GM21786 (cell line): ENCODE results near the gene BGLAP.
"Not testable (repeated sequence)": the region's sequence is repeated elsewhere in the genome, so short reads cannot be mapped to it uniquely, and the experiment has no call there.

Experiments used
- ATAC-seq: cut with Tn5 transposase; IDR thresholded peaks from one replicate; pipeline ENCODE4 v1.9.1; 2021; ENCODE audit not compliant: unreplicated experiment

Gene BGLAP

GRCh38 chr1:156241926-156242325 is at the start of gene BGLAP:
BGLAP (plus strand) TSS chr1:156242184; CDS start chr1:156242232, 48 bp downstream.
- ATAC-seq, result no peak

GRCh38 chr1:156193208-156193487 is 48.8 kb upstream of the BGLAP start:
- ATAC-seq, result no peak

GRCh38 chr1:156193488-156194299 is 48.3 kb upstream of the BGLAP start, which contains the start of gene SLC25A44:
SLC25A44 (plus strand) TSS chr1:156194104; CDS start chr1:156199848, 5,744 bp downstream.
- ATAC-seq, result peak; percentile 91

DNA sequence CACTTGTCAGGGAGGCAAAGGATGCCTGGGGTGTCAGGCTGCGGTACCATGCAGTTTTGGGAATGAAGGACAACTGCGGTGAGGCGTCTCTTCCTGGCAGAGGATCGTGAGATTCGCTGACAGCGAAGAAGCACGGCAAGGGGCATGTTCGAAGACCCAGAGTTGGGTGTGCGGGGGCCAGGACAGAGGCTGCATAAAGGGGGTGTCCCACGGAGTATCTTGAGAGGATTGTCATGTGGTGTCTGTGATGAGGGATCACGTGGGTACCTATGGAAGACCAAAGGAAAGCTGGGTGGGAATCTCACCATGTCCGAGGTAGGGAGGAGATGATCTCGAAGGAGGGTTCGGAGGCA is 47.7 kb upstream of the BGLAP start:
- no peak for ATAC-seq

DNA sequence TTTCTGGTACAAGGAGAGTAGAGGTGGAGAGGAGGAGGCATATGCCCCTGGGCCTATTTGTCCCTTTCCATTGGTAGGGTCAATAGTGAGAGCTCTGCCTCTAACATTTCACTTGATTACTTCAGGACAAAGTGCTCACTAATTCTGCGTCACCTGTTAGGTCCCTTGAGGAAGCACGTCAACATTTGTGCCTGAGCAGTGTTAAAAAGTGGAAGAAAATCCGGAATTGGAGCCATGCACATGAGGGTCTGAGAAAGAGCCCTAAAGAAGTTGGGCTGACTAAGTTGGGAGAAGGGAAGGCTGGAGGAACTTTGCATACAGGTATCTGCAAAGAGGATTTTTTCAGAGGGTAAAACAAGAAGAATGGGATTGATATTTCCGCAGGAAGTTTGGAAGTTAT is 46.1 kb upstream of the BGLAP start:
- ATAC-seq, result no peak

DNA sequence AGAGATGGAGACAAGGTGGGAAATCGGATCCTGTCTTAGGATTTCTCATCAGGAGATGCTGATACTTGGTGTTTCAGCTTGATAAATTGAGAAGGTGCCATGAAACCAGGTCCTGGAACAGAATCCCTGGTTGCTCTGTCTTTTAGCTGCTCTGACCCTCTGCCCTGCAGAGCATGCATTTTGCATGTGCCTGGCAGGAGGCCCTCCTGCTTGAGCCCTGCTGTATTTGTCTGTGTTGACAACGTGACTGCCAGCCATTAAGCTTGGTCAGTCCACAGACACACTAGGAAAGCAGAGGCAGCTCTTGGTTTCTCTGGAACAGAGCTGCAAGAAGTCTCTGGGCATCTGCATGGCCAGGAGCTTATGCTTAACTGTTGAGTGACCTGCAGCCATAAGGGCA is 45.5 kb upstream of the BGLAP start:
- no peak for ATAC-seq

DNA sequence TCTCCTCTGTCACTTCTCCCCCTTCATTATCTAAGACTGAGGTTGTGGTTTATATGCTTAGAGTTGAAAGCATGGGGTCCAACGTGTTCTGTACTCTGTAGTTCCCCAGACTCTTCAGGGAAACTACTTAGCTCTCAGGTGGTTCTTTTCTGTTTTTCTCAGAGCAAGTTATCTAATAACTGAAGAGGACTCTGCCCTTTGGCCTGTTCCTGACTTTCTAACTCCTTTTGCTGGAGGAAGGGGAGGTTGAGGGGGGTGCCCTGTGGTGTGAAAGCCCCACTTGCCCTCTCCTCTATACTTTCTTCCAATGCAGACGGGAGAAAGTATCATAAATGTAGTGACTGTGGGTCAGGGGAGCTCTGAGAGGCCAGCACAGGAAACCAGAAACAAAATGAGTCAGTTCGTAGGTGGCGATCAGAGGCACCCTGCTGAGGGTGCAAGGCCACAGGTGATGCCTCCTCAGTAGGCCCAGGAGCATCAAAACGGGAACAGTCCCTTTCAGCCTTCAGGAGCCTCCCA is 43.1 kb upstream of the BGLAP start:
- ATAC-seq, result peak; percentile 53

GRCh38 chr1:156200044-156200443 is 41.9 kb upstream of the BGLAP start:
- no peak for ATAC-seq

DNA sequence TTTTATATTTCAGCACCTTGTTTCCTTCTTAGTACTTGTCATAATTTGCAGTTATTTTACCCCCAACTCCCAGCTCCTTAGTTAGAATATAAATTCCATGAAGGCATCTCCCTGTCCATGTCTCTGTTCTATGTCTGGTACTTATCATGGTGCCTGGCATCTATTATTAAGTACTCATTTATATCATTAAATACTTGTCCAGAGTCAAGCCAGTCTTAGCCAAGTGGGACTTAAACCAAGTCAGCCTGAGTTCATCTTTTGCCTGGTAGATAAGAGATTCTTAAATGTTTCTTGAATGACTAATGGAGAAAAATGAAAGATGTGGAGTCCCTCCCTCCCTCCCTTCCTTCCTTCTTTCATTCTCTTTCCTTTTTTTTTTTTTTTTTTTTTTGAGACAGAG is 38.7 kb upstream of the BGLAP start:
- ATAC-seq, result no peak

DNA sequence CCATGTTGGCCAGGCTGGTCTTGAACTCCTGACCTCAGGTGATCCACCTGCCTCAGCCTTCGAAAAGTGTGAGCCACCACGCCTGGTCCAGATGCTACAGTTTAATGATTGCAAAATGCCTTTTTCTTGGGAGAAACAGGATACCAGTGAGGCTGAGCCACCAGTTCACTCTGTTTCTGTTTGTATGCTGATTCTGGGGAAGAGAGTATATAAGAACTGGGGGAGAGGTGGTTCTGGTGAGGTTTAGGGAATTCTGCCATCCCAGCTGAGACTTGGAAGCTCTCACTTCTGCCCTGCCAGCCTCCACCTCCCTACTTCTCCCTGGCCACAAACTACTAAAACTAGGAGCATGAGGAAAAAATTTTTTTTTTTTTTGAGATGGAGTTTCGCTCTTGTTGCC is 37.3 kb upstream of the BGLAP start:
- ATAC-seq, result no peak

- ATAC-seq, result no peak
Measured at GRCh38 chr1:156211243-156211642, 30.7 kb upstream of the BGLAP start.

GRCh38 chr1:156212130-156212529 is 29.9 kb upstream of the BGLAP start:
- ATAC-seq, result no peak

- ATAC-seq, result peak; percentile 86
Measured at GRCh38 chr1:156212833-156213643, 28.9 kb upstream of the BGLAP start, which contains the start of gene PMF1. PMF1 (plus strand) TSS chr1:156213007; CDS start chr1:156213016, 9 bp downstream.

DNA sequence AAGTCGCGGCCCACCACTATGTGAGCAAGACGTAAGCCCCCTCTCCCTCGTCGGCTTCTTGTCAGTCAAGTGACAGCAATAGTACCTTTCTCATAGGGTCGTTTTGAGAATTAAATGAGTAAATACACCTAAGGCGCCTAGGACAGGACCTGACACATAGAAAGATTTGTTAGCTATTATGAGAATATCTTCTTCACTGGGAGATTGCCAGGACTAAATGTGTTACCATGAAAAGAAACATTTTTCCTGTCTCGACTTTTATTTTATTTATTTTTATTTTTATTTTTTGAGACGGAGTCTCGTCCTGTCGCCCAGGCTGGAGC is 28.4 kb upstream of the BGLAP start:
- no peak for ATAC-seq

- ATAC-seq, result no peak
Measured at GRCh38 chr1:156214024-156214748, 27.8 kb upstream of the BGLAP start.

DNA sequence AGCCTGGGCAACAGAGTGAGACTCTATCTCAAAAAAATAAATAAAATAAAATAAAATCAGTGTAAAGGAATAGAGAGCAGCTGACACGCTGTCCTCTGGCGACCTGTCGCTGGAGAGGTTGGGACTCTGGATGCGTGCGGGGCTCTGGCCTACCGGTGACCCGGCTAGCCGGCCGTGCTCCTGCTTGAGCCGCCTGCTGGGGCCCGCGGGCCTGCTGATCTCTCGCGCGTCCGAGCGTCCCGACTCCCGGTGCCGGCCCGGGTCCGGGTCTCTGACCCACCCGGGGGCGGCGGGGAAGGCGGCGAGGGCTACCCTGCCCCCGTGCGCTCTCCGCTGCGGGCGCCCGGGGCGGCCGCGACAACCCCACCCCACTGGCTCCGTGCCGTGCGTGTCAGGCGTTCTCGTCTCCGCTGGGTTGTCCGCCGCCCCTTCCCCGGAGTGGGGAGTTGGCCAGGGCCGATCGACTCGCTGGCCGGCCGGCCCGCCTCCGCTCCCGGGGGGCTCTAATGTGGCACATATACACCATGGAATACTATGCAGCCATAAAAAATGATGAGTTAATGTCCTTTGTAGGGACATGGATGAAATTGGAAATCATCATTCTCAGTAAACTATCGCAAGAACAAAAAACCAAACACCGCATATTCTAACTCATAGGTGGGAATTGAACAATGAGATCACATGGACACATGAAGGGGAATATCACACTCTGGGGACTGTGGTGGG is 25.5 kb upstream of the BGLAP start:
- ATAC-seq, result not testable (repeated sequence)

GRCh38 chr1:156217871-156218270 is 24.1 kb upstream of the BGLAP start:
- ATAC-seq, result no peak

DNA sequence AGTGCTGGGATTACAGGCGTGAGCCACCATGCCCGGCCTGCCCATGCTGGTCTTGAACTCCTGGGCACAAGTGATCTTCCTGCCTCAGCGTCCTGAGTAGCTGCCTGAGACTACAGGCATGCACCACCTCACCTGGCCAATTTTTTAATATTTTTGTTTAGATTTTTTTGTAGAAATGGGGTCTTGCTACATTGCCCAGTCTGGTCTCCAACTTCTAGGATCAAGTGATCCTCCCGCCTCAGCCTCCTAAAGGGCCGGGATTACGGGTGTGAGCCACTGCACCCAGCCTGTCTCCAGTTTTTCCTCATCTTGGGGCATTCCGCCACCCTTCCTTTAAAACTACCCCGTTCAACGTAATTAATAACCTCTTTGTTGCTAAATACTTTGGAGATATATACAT is 21.8 kb upstream of the BGLAP start:
- no peak for ATAC-seq

DNA sequence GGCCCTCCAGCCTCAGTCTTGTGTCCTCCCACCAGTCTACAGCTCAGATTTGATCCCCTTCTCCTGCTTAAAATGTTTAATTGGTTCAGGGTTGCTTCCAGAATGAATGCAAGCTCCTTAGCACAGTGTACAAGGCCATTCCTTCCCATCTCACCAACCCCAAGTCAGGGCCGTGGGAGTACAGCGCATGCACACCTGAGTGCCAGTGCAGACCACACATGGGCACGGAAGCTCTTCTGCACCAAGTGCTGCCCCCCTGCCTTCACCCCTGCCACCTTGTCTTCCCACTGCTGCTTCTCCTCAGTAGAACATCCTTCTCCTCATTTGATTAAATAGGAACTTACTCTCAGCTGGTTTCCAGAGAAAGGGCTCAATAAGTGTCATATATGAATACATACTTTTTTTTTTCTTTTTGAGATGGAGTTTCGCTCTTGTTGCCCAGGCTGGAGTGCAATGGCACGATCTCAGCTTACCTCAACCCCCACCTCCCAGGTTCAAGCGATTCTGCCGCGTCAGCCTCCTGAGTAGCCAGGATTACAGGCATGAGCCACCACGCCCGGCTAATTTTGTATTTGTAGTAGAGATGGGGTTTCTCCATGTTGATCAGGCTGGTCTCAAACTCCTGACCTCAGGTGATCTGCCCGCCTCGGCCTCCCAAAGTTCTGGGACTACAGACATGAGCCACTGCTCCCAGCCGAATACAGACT is 19.8 kb upstream of the BGLAP start:
- no peak for ATAC-seq

DNA sequence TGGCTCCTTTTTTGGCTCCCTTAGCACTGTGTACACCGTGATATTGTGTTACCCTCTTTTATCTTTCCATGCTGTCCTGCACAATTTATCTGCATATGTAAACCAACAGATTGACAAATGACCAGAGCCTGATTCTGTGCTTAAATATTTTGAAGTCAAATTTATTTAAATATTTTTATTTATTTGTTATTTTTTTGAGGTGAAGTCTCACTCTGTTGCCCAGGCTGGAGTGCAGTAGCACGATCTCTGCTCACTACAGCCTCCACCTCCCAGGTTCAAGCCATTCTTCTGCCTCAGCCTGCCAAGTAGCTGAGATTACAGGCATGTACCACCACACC is 16.3 kb upstream of the BGLAP start:
- no peak for ATAC-seq
